ENCODE measurements around the gene ABAT.

GRCh38 chr16:8819411-8820034 lies 145.1 kb downstream of the ABAT start:
- no peak for TF ChIP-seq CTCF (IDR thresholded peaks at IDR 0.05; ENCODE audit: control extremely low read depth in 1 of 3, insufficient read depth in 1 of 3, low read depth in 1 of 3, low read length in 3 of 3)
- TF ChIP-seq SP1 (IDR thresholded peaks at IDR 0.05; ENCODE audit: low read depth, low read length) = no peak
- no peak for TF ChIP-seq EZH2 (IDR thresholded peaks at IDR 0.05; ENCODE audit: low read depth, low read length, severe bottlenecking)
- no peak for TF ChIP-seq POLR2AphosphoS5 (IDR thresholded peaks at IDR 0.05; ENCODE audit: low read depth, low read length)
- no peak for TF ChIP-seq KDM1A (IDR thresholded peaks at IDR 0.05; ENCODE audit: borderline replicate concordance, low read length)
- no peak for TF ChIP-seq SIN3A (conservative IDR thresholded peaks at IDR 0.05 in 1 of 2, IDR thresholded peaks at IDR 0.05 in 1 of 2; ENCODE audit: low read depth in 1 of 2, low read length in 2 of 2)
- TF ChIP-seq ZNF274 (IDR thresholded peaks at IDR 0.05; ENCODE audit: borderline replicate concordance, extremely low read depth, low read length) = no peak
- no peak for TF ChIP-seq CEBPB (IDR thresholded peaks at IDR 0.05; ENCODE audit: low read depth, low read length)
- no peak for TF ChIP-seq JUN (IDR thresholded peaks at IDR 0.05; ENCODE audit: low read depth, low read length)
